ENCODE measurements around the gene OBSCN.

DNA sequence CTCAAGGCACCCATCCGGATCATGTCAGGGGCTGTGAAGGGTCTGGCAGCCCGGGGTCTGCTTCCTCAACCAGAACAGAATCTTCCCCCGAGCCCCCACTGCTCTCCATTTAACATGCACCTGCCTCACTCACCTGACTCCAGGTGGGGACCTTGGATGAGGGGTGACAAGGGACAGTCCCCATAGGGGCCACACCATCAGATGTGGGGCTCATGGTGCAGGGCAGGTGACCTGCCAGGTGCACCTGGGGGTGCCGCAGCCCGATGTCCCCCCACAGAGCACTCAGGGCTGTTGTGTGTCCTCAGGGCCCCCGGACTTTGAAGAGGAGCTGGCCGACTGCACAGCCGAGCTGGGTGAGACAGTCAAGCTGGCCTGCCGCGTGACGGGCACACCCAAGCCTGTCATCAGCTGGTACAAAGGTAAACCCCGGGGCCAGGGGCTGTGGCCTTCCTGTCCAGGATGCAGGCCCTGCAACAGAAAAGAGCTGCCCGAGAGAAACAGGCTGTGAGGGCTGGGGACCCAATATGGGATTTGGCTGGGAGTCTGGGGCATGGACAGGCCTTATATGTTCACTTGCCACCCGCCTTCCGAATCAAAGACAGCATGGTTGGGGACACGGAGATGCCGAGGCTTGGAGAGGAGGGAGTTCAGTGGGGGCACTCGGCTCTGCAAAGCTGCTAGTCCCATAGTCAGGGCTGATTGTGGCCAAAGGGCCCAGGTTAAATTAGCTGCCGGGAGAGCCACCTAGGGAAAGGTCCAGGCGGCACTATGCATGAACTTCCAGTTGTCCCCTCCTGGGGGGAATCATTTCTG is 134.2 kb downstream of the OBSCN start:
- TF ChIP-seq, protein P1, sequence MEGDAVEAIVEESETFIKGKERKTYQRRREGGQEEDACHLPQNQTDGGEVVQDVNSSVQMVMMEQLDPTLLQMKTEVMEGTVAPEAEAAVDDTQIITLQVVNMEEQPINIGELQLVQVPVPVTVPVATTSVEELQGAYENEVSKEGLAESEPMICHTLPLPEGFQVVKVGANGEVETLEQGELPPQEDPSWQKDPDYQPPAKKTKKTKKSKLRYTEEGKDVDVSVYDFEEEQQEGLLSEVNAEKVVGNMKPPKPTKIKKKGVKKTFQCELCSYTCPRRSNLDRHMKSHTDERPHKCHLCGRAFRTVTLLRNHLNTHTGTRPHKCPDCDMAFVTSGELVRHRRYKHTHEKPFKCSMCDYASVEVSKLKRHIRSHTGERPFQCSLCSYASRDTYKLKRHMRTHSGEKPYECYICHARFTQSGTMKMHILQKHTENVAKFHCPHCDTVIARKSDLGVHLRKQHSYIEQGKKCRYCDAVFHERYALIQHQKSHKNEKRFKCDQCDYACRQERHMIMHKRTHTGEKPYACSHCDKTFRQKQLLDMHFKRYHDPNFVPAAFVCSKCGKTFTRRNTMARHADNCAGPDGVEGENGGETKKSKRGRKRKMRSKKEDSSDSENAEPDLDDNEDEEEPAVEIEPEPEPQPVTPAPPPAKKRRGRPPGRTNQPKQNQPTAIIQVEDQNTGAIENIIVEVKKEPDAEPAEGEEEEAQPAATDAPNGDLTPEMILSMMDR (conservative IDR thresholded peaks at IDR 0.05; ENCODE audit: low read depth, low read length): no peak
- no peak for TF ChIP-seq EZH2 (IDR thresholded peaks at IDR 0.05; ENCODE audit: low read length, unreplicated experiment)

Data from PC-3 (cell line).